ENCODE measurements around the gene OTOP2. TPM values are rescaled to one million over a fixed set of nuclear protein-coding genes. Genes with fewer than 3 reads are reported as not detected.

Gene OTOP2
- total and polyA plus RNA-seq, 7 donors, result not detected

DNA sequence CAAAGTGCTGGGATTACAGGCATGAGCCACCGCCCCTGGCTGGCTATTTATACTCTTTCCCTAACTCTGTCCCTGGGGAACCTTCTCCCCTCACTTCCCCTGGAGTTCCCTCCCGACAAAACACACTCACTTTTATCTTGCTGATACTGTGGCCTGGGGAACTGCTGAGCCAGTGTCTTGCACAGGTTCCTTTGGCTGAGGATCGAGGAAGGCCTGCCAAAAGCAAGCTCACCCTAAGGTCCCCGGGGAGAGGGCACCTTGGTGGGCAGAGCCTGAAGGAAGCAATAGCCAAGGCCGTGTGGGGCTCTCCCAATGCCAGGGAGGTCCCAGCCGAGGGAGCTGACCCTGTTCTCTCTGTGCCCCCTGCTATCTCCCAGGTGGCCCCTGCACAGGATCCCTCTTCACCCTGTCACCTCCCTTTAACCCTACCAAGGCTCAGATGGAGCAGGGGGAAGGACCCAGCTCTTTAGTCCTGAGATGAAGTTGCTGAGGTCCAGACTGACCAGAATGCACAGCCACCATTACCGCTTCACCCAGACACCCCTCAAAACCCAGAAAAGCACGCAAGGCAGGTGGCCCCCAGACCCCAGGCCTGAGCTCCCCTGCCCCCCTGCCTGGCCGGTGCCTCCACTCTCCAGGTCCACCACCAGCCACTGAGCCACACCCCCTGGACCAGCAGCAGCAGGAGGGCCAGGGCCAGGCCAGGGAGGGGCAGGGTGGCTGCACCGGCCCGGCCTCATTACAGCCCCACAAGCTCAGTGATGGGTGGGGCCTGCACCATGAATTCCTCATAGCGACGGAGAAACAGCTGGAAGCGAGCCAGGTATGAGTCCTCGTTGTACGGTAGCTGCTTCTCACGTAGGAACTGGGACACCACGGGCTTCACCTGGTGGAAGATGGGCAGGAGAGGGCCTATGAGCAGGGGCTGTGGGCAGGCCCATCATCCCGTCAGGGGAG, 46.2 kb upstream of the OTOP2 start:
- peaks cover 0 to 5% (median 4%) of the 10 kb centered on the region in 3 donors for H3K27me3 ChIP-seq (ENCODE audit: insufficient read depth in 3 of 3, low read length in 2 of 3)
- no peaks in the 10 kb centered on the region for H3K9me3 ChIP-seq
- H3K4me1 ChIP-seq, result peaks cover 7% of the 10 kb centered on the region
- WGBS, 3 donors, result 33 to 39% (median 34%) methylated on average over 18 to 19 of the region's 19 CpGs
- no peak overlapping the region for H3K27ac ChIP-seq
- no peak overlapping the region for H3K4me3 ChIP-seq
- no peaks in the 10 kb centered on the region for H3K36me3 ChIP-seq (ENCODE audit: insufficient read depth in 1 of 2, low read depth in 1 of 2)
- TF ChIP-seq, protein P1, sequence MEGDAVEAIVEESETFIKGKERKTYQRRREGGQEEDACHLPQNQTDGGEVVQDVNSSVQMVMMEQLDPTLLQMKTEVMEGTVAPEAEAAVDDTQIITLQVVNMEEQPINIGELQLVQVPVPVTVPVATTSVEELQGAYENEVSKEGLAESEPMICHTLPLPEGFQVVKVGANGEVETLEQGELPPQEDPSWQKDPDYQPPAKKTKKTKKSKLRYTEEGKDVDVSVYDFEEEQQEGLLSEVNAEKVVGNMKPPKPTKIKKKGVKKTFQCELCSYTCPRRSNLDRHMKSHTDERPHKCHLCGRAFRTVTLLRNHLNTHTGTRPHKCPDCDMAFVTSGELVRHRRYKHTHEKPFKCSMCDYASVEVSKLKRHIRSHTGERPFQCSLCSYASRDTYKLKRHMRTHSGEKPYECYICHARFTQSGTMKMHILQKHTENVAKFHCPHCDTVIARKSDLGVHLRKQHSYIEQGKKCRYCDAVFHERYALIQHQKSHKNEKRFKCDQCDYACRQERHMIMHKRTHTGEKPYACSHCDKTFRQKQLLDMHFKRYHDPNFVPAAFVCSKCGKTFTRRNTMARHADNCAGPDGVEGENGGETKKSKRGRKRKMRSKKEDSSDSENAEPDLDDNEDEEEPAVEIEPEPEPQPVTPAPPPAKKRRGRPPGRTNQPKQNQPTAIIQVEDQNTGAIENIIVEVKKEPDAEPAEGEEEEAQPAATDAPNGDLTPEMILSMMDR (IDR thresholded peaks at IDR 0.05), result no peak
- intact Hi-C loops (cut with DNase I), result no loop called here
- DNase-seq (no peak), ATAC-seq (no peak)

DNA sequence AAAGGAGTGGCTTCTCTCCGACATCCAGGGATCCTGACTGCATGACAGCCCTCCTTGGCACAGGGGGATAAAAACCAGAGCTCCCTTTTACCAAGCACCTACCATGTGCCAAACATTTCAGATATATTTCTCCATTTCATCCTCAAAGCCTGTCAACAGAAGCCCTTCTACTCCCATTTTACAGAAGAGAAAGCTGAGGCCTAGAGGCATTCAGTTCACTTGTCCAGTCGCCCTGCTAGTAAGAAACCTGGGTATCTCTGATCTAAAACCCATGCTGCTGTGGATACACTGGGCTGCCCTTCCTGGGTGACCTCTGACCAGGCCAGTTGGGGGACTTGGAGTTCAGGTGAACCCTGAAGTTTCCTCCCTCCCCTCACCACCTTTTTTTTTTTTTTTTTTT, 45.4 kb upstream of the OTOP2 start:
- no peak overlapping the region for H3K27ac ChIP-seq
- peaks cover 0 to 5% (median 4%) of the 10 kb centered on the region in 3 donors for H3K27me3 ChIP-seq (ENCODE audit: insufficient read depth in 3 of 3, low read length in 2 of 3)
- H3K4me3 ChIP-seq, result no peak overlapping the region
- no peak for DNase-seq
- intact Hi-C loops (cut with DNase I), result no loop called here
- TF ChIP-seq, protein P1 (IDR thresholded peaks at IDR 0.05), result no peak
- WGBS, 3 donors, result 68 to 81% (median 72%) methylated on average over 2 of the region's 2 CpGs
- no peaks in the 10 kb centered on the region for H3K36me3 ChIP-seq (ENCODE audit: insufficient read depth in 1 of 2, low read depth in 1 of 2)
- ATAC-seq, result no peak
- peaks cover 7% of the 10 kb centered on the region for H3K4me1 ChIP-seq
- H3K9me3 ChIP-seq, result no peaks in the 10 kb centered on the region

DNA sequence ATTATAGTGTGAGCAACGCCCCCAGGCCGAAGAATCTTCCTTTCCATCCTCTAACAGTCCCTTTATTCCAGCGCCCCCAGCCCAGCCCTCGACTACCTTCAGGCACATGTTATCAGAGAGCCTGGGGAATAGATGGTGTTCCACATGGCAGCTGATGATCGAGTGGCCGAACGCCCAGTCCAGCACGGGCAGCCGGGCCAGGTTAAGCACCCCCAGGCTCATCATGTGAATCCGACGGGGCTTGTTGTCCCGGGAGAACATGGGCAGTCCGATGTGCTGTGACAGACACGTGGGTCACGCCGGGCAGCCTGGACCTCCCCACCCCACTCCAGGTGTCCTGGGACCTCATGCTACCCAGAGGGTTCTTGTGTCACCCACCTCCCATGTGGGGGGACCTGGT, 44.8 kb upstream of the OTOP2 start:
- WGBS, 3 donors, result 78 to 79% (median 78%) methylated on average over 16 of the region's 16 CpGs
- no peaks in the 10 kb centered on the region for H3K9me3 ChIP-seq

DNA sequence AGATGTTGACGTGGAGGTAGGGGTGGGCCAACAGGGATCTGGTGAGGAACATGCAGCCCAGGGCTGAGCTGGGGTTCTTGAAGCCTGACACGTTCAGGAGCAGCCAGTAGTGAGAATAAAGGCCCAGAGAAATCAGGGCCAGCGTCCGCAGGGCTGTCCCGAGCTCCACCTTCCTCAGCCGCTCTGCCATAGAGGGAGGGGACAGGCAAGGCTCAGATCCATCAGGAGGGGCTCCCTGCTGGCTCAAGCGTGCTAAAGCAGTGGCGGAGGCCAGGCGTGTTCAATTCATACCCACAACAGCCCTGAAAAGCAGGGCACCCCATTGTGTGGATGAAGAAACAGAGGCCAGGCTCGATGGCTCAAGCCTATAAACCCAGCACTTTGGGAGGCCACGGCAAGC, 43.0 kb upstream of the OTOP2 start:
- DNase-seq (no peak), ATAC-seq (no peak)
- TF ChIP-seq, protein P1 (IDR thresholded peaks at IDR 0.05), result no peak
- Histone ChIP-seq H3K9me3 (no peaks in the 10 kb centered on the region), H3K4me3 (no peak overlapping the region), H3K36me3 (ENCODE audit: insufficient read depth in 1 of 2, low read depth in 1 of 2) (no peaks in the 10 kb centered on the region), H3K27me3 (ENCODE audit: insufficient read depth in 3 of 3, low read length in 2 of 3) (peaks cover 0 to 11% (median 4%) of the 10 kb centered on the region in 3 donors), H3K27ac (no peak overlapping the region), H3K4me1 (no peaks in the 10 kb centered on the region)
- WGBS, 3 donors, result 53 to 59% (median 55%) methylated on average over 11 of the region's 11 CpGs
- intact Hi-C loops (cut with DNase I), result no loop called here

More for the DNA sequence above, 44.8 kb upstream of the OTOP2 start:
- no peak overlapping the region for H3K27ac ChIP-seq
- intact Hi-C loops (cut with DNase I), result no loop called here
- no peak overlapping the region for H3K4me3 ChIP-seq
- peaks cover under 1% of the 10 kb centered on the region for H3K4me1 ChIP-seq
- no peak for DNase-seq
- H3K27me3 ChIP-seq (ENCODE audit: insufficient read depth in 3 of 3, low read length in 2 of 3), result peaks cover 0 to 11% (median 4%) of the 10 kb centered on the region in 3 donors
- no peaks in the 10 kb centered on the region for H3K36me3 ChIP-seq (ENCODE audit: insufficient read depth in 1 of 2, low read depth in 1 of 2)
- TF ChIP-seq, protein P1 (IDR thresholded peaks at IDR 0.05), result no peak
- no peak for ATAC-seq

Data from psoas muscle (tissue), 8 donors.